SHP77 treated with DMSO at 0.1 percent for 48 hours (cell line): ENCODE data around the gene KRTAP12-2.

Source experiments
- DNase-seq: peaks from one replicate; lab custom pipeline; 2025; lab: John Stamatoyannopoulos, UW

The KRTAP12-2 gene

DNA sequence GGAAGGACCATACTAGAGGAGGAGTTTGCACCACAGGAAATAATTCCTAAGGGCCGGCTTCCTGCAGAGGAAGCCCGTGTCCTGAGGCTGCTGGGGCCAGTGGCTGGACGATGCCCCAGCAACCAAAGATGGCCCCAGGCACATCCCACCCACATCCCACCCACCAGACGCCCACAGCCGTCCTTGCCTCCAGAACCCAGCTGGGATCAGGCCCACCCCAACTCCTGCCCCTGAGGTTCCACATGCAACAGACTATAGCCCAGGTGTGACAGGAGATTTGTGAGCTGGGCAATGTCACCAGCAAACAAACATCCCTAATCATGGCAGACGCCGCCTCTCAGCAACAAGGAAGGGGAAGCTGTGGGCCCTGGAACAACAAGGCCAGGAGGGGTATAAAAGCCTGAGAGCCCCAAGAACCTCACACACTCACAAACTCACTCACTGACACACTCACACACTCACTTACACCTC, 40.0 kb downstream of the KRTAP12-2 start, which contains the start of gene KRTAP10-9:
Gene KRTAP10-9 (plus strand): TSS at position 421 of the 471 bp plus-strand sequence. CDS start 79 bp downstream, outside the sequence.
- DNase-seq = no peak

DNA sequence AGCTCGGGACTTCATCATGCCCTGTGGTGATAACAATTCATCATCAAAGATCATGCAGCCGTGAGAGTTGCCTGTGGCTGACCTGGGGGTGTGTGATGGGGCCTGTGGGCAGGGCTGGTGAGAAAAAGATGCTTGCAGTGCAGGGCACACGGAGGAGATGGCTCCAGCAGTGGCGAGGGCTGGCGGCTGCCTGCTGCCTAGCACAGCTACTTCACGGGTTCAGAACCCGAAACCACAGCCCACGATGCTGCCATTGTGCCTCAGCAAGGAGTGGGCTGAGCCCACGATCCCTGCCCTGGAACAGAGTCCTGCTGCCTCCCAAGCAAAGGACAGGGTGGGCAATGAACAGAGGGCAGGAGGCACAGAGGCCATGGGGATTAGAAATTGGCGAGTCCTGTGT, 40.5 kb downstream of the KRTAP12-2 start:
- DNase-seq = no peak

DNA sequence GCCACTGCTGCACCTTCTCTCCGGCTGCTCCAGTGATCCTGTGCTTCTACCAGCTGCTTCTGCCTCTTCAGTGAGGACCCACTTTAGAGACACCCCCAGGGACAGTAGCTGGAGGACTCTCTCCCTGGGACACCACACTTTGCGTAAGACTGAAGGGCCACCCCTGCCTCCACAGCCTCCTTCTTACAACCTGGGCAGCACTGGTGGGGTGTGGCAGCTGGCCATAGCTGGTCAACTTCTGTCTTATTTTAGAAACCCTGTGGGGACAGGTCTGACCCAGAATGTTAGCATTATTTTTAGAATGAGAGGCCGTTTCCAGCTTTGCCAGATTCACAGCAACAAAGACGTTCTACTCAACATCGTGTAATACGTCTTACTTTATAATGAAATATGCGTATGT, 41.0 kb downstream of the KRTAP12-2 start:
- DNase-seq = no peak

DNA sequence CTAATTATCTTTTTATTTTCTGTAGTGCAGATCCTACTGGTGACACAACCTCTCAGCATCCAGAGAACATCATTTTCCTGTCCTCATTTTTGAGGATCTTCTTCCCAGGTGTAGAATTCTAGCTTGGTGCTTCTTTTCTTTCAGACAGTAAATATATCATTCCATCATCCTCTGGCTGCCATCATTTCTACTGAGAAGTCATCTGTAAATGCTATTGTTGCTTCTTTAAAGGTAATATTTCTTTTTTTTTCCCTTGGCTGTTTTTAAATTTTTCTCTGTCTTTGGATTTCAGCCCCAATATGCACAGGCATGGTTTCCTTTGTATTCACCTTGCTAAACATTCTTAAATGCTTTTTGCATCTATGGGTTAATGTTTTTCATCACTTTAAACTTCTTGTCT, 43.2 kb downstream of the KRTAP12-2 start:
- DNase-seq = no peak

DNA sequence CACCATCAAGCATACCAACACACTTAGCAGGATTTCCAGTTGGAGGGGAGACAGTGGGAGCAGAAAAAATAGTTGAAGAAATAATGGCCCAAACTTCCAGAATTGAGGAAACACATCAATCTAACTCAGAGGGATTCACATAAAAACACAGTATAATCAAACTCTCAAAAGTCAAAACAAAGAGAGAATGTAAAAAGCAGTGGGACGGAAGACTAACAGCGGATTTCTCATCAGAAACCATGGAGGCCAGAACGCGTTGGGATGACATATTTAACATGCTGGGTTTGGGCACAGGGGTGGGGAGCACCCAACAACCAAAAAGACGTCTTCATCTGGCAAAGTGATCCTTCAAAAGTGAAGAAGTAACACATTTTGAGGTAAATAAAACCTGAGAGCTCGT, 46.8 kb downstream of the KRTAP12-2 start:
- DNase-seq = no peak

DNA sequence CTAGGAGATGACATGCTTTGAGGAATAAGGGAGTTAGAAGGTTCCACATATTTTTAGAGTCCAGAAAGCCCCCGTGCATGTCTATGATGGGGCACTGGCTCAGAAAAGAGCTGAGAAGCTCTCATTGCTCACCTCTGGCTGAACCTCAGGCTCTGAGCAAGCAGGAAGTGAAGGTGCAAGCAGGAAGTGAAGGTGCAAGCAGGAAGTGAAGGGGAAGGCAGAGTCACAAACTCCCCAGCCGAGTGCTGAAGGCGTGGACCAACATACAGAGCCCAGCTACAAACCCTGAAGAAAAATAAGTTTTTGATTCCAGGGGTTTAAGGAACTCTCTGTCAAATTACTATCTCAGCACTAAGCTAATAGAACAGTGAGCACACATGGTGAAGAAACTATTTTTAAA, 47.8 kb downstream of the KRTAP12-2 start:
- no peak for DNase-seq

DNA sequence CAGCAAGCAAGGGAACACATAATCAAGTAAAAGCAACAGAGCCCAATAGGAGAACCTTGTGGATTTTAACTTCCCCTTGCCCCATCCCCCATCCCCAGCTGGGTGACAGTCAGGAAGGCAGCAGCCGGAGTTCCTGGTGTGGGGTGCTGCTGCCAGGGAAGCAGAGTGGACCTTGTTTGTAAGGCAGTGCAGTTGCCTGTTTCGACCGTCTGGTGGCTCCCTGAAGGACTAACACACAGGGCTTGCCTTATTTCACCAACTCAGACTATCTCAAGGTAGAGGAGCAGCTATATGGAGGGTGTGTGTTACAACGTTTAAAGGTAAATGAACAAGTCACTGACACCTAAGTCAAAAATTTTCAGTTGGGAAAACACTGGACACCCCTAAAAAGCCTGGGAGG, 48.2 kb downstream of the KRTAP12-2 start:
- DNase-seq = no peak

DNA sequence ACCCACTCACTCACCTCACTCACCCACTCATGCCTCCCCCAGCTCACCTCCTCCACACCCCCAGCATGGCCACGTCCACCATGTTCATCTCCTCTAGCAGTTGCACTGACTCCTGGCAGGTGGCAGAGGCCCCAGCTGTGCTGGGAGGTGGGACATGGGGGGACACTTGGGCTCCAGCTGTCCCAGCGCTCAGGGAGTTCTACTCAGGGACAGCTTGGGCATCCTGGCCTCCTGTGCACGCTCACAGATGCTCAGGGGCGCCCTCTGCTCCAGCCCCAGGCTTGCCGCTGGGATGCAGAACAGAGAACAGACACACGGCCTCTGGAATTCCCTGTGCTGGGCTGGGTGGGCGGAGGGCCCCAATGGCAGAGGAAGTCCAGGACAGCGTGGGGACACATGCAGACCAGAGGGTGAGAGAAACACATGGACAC, 49.6 kb downstream of the KRTAP12-2 start:
- no peak for DNase-seq

DNA sequence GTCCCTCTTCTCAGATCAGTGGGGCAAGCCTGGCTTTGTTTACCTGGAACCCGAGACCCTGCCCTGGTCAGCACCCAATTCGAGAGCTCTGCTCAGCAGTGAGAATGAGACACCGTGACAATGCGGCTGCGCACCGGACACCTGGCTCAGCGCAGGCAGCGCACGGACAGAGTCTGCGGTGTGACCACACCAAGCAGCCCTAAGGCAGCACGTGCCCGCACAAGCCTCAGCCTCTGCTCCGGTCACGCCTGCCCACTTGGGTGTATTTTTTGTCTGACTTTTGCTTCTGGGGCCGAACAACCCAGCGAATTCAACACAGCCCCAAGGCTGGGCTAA, 50.2 kb downstream of the KRTAP12-2 start:
- no peak for DNase-seq
